HG03520 (cell line): ENCODE data around the gene KRTAP19-8.

Experiments used
- ATAC-seq: cut with Tn5 transposase; IDR thresholded peaks from one replicate; pipeline ENCODE4 v1.9.1; 2021; ENCODE audit warnings: mild to moderate bottlenecking, moderate library complexity; ENCODE audit not compliant: unreplicated experiment

Gene KRTAP19-8

GRCh38 chr21:31012133-31013089 lies 25.9 kb downstream of the KRTAP19-8 start:
- no peak for ATAC-seq

DNA sequence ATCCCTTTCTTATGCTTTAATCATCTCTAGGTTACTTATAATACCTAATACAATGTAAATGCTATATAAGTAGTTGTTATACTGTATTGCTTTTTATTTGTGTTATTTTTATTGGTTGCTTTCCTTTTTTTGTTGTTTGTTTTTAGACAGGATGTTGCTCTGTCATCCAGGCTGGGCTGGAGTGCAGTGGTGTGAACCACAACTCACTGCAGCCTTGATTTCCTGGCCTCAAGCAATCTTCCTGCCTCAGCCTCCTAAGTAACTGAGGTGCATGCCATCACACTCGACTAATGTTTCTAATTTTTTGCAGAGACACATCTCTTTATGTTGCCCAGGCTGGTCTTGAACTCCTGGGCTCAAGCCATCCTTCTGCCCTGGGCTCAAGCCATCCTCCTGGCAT lies 26.9 kb downstream of the KRTAP19-8 start:
- ATAC-seq, result no peak

- ATAC-seq, result no peak
Measured at GRCh38 chr21:31008355-31008754, 29.9 kb downstream of the KRTAP19-8 start.

- ATAC-seq, result no peak
Measured at GRCh38 chr21:31005019-31005418, 33.3 kb downstream of the KRTAP19-8 start.

GRCh38 chr21:31003471-31003870 lies 34.8 kb downstream of the KRTAP19-8 start:
- no peak for ATAC-seq

GRCh38 chr21:30997541-30997940 lies 40.7 kb downstream of the KRTAP19-8 start:
- ATAC-seq, result no peak

- ATAC-seq, result no peak
Measured at GRCh38 chr21:30996728-30997127, 41.5 kb downstream of the KRTAP19-8 start.

DNA sequence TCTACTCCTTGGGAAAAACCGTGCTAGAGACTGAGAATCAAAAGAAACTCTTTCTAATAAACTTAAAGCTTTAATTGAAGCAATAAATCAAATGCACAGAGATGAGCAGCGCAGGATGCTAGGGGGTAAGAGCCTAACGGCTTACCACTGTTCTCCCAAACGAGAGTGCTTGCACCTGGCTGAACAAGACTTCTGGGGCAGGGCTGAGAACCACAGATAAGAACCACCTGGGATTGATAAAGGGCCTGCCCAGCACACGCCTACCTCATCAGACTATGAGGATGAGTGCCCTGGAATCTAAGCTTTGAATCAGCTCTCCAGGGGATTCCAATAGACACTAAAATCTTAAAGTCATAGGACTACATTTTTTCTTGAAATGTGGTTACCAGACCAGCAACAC lies 43.3 kb downstream of the KRTAP19-8 start:
- no peak for ATAC-seq

GRCh38 chr21:30990514-30991262 lies 47.6 kb downstream of the KRTAP19-8 start:
- ATAC-seq, result no peak

DNA sequence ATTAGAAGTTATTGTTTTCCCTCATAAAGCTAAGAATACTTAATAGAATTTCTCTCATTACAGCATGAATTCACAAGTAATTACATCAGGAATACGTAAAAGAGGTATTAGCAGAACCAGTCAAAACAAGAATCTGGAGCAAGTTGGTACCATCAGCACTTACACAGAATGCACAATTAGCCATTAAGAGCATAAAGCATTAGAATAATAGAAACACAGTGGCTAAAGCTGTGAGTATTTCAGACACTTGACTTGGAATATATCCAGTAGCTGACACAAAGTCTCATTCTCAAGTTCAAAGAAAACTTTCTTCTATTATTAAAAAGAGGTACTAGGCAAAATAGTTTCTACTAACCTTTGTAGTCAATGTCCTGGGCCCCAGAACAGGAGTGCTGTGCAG lies 49.6 kb downstream of the KRTAP19-8 start:
- no peak for ATAC-seq
